Stomach (tissue), 4 donors: ENCODE measurements around the gene GLRX.

ENCODE experiments used
- CTCF ChIP-seq, 7 experiments: fragments of 450-650 bp in 4 of 7; fragments of 200-600 bp in 3 of 7; sonication (generic) in 3 of 7; IDR thresholded peaks; one replicate each; pipeline ENCODE4 v1.5.1; 2016 to 2019; ENCODE audit warnings: antibody characterized with exemption in 7 of 7, control low read depth in 2 of 7, mild to moderate bottlenecking in 1 of 7
- POLR2A ChIP-seq, 4 donors: fragments of 450-650 bp; IDR thresholded peaks; one replicate each; pipeline ENCODE4 v1.6.1; 2016; ENCODE audit warnings: antibody characterized with exemption in 4 of 4, control low read depth in 2 of 4, mild to moderate bottlenecking in 1 of 4, moderate library complexity in 1 of 4

DNA sequence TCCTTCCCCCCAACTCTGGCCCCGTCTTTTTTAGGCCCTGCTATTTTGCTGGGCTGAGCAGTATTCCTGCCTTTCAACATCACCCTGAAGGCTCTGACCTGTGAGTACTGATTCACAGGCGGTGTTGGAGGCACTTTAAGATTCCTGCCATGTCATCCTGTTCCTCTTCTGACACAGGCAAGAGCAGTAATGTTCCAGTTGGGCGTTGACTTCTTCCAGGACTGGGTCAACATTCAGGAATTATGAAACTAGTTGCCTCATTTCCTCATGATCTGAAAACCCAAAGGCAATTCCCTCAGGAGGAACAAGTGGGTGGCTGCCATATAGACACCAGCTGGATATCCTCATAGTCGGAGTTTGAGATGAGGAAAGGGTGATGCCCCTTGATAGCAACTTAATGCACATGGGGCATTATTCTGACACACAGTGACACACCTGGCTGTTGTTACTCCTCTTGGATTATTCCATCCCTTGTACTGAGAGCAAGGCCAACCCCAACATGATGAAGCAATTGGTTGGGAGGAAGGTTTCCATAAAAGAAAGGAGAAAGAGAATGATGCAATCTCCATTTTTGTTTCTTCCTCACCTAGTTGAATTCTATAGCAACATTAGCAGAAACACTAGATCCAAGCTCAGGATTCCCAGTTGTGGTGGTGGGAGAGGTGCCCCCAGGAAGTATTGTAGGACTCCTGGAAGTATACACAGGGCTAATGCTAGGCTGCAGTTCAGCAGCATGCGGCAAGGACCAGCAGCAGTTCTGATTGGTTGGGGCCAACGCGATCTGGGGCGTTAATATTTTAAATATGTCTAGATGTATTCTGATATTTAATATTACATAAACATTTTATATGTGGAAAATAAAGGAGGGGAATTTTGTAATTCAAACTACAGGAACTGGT is 19.6 kb upstream of the GLRX start:
- TF ChIP-seq CTCF (IDR thresholded peaks at IDR 0.05) (no peak), POLR2A (IDR thresholded peaks at IDR 0.05) (no peak)
